ENCODE measurements around the gene ZBTB8A.

DNA sequence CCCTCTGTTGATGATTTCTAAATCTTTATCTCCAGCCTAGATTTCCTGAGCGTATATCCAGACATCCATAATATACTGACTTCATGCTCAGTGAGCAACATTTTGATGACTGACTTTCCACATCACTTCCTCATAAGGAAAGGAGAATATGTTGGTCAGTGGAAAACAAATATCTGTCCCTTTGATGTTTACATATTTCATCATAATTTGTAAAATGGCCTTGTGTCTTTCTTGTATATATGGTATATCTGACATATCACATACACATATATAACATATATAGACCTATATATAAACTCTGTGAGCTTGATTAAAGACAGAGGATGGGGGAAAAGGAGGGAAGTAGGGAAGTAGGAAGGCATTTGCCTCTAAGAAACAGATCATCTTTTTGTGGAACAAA is 18.6 kb downstream of the ZBTB8A start:
- TF ChIP-seq, protein P1, sequence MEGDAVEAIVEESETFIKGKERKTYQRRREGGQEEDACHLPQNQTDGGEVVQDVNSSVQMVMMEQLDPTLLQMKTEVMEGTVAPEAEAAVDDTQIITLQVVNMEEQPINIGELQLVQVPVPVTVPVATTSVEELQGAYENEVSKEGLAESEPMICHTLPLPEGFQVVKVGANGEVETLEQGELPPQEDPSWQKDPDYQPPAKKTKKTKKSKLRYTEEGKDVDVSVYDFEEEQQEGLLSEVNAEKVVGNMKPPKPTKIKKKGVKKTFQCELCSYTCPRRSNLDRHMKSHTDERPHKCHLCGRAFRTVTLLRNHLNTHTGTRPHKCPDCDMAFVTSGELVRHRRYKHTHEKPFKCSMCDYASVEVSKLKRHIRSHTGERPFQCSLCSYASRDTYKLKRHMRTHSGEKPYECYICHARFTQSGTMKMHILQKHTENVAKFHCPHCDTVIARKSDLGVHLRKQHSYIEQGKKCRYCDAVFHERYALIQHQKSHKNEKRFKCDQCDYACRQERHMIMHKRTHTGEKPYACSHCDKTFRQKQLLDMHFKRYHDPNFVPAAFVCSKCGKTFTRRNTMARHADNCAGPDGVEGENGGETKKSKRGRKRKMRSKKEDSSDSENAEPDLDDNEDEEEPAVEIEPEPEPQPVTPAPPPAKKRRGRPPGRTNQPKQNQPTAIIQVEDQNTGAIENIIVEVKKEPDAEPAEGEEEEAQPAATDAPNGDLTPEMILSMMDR (IDR thresholded peaks at IDR 0.05 in 8 of 11, conservative IDR thresholded peaks at IDR 0.05 in 3 of 11) = no peak
- TF ChIP-seq POLR2AphosphoS5 (IDR thresholded peaks at IDR 0.05) = no peak
